GM18867 (cell line): ENCODE measurements around the gene HTR3E.
"Not testable (repeated sequence)": the region's sequence is repeated elsewhere in the genome, so short reads cannot be mapped to it uniquely, and the experiment has no call there.

Experiments
- ATAC-seq: cut with Tn5 transposase; IDR thresholded peaks from one replicate; pipeline ENCODE4 v1.9.1; 2021; ENCODE audit warnings: mild to moderate bottlenecking, moderate library complexity; ENCODE audit not compliant: unreplicated experiment

Gene HTR3E

GRCh38 chr3:184096811-184097383 lies at the start of gene HTR3E:
Gene HTR3E (plus strand): TSS chr3:184097064. CDS start chr3:184097530, 466 bp downstream.
- no peak for ATAC-seq

DNA sequence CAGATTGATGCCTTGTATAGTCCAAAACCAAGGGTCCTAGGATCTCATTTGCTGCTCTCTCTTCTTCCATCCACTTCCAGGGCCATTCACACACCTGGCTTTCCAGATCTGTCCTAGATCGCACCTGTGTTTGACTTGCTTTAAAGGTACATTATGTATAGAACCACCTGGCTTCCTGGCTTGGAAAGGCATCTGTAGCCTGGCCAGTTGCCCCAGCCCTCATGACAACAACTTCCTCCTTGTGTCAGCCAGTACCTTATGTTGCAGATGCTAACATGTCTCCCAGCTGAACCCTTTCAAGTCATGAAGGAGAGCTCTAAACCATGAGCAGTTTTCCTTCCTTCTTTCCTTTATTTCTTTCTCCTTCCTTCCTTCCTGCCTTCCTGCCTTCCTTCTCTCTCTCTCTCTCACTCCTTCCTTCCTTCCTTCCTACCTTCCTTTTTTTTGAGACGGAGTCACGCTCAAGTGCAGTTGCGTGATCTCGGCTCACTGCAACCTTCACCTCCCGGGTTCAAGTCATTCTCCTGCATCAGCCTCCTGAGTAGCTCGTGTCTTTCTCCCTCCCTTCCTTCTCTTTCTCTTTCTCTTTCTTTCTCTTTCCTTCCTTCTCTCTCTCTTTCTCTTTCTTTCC lies 46.5 kb upstream of the HTR3E start:
- no peak for ATAC-seq

DNA sequence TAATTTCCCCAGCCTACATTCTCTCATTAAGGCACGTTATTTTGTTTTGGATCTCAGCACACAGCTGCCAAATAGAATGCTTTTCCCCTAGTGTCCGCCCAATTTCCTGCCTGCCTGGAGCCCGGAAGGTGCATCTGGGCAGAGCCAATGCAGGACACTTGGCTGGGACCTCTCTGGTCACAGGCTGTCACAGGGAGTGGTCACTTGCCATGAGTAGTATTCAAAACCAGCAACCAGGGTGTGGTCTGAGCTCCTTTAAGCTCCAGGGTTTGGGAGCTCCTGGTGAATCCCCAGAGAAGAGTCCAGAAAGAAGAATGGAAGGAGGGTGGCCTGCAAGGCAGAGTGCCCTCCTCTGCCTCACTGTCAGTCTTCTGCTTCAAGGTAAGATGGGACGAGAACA lies 44.1 kb upstream of the HTR3E start, which contains the start of gene HTR3C:
HTR3C (plus strand) TSS at position 281 of the 400 bp plus-strand sequence; CDS start at position 315, 34 bp downstream.
- no peak for ATAC-seq

- ATAC-seq, result no peak
Observed at GRCh38 chr3:184058029-184058428, 38.8 kb upstream of the HTR3E start.

DNA sequence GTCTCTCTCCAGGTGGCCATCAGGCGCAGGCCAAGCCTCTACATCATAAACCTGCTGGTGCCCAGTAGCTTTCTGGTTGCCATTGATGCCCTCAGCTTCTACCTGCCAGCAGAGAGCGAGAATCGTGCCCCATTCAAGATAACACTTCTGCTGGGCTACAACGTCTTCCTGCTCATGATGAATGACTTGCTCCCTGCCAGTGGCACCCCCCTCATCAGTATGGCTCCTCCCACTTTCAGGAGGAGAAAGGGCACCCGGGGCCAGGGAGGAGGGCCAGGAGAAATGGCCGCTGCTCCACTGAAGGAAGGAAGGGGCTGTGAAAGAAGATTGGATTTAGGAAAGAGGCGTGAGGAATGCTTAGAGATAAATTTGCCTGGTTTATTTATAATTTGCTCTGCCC lies 37.4 kb upstream of the HTR3E start:
- ATAC-seq, result no peak

- no peak for ATAC-seq
Observed at GRCh38 chr3:184062637-184063036, 34.2 kb upstream of the HTR3E start.

GRCh38 chr3:184066211-184066610 lies 30.7 kb upstream of the HTR3E start:
- ATAC-seq, result no peak

DNA sequence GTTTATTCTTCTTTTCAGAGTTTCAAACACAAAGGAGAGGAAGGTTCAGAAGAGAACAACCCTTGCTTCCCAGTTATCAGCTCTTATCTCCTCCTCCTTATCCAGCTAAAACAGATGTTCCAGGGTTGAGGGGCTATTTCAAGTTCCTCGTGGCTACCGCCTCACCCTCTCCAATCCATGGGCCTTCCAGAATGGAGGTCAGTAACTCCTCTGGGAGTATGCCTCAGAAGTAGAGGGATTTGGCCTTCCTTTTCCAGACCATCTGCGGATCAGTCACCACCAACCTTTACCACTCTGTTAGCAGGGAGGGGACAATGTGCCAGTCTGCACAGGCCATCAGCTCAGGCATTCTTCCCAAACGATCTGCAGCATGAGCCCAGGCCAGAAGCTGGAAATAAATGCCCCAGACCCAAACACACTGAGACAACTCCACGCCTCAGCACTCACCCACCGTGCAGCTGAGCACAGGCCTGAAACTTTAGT lies 29.2 kb upstream of the HTR3E start:
- no peak for ATAC-seq

DNA sequence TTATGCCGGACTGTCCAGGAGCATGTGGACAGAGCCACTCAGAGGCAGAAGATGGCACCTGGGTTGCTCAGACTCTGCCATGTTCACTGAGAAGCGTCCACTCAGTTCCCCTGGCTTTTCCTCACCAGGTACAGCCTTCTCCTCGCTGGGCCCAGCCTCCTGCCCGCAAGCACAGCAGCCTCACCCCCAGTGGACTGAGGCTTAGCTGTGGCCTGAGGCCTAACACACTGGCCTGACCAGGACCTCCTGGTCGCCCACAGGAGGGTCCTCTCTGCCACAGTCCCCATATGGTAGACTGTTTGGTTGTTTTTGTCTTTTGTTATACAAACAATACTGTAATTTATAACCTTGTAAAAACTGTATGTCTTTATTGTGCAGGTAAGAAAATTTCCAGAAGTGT lies 28.5 kb upstream of the HTR3E start:
- ATAC-seq, result no peak

- not testable (repeated sequence) for ATAC-seq
Observed at GRCh38 chr3:184071142-184071541, 25.7 kb upstream of the HTR3E start.

GRCh38 chr3:184073621-184074020 lies 23.2 kb upstream of the HTR3E start:
- no peak for ATAC-seq

DNA sequence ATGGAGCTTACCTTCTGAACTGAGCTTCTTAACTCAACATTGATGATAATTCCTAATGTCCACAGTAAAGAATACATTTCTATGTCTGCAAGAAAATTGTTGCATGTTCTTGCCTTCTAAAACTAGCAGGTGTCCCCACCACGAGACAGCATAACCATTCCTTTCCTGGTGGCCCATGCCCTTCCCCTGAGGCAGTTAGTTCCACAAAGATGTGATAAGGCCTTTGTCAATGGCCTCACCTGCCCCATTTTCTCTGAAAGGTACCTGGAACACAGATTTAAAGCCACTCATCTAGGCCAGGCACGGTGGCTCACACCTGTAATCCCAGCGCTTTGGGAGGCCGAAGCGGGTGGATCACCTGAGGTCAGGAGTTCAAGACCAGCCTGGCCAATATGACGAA lies 21.0 kb upstream of the HTR3E start:
- no peak for ATAC-seq

GRCh38 chr3:184077881-184078280 lies 19.0 kb upstream of the HTR3E start:
- no peak for ATAC-seq

- no peak for ATAC-seq
Observed at GRCh38 chr3:184078851-184079250, 18.0 kb upstream of the HTR3E start.

DNA sequence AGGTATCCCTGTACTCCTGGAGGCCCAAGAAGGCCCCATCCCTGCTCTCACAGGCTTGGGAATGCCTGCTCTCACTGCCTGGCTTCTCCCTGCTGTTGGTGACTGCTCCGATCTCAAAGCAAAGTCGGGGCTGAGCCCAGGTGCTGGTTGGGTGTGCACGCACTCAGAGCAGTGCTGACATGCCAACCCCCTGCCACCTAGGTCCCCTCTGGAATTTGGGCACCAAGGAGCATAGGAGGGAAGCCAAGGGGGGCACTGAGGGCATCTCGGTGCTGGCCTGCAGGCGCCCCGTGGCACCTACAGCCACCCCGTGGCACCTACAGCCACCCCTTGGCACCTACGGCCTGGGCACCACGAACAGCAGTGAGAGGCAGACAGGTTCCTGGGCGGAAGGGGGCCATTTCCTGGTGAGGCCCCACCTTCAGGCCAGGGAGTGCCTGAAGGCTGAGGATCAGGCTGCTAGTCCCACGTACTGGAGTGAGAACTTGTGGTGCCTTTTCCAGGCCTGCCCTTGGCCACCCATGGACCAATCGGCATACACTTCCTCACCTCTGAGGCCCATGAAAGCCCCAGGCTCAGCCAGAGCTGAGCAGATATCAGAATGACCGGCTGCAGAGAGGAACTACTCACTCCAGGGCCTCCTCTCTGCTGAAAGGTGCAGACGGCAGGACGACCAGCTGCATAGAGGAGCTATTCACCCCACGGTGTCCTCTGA lies 15.6 kb upstream of the HTR3E start:
- ATAC-seq, result no peak

- ATAC-seq, result no peak
Observed at GRCh38 chr3:184082034-184082433, 14.8 kb upstream of the HTR3E start.

DNA sequence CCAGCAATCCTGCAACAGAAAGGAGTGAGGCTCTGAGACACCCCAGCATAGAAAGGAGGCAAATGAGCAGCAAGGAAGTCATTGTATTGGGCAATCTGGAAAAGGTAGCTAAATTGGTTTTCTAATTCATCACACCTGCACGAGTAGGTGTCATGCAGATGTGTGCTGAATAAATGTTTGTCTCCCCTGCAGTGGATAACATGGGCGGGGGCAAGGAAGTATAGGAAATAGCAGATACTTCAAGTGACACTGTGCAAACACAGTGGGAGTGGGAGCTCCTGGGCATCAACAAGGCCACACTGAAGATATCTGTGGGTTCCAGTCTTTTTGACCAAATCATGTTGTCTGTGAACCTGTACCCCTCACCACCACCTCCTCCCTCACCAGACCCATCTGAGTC lies 14.4 kb upstream of the HTR3E start:
- ATAC-seq, result no peak

GRCh38 chr3:184085389-184085852 lies 11.4 kb upstream of the HTR3E start:
- ATAC-seq, result no peak

GRCh38 chr3:184092199-184092598 lies 4.7 kb upstream of the HTR3E start:
- ATAC-seq, result no peak

GRCh38 chr3:184097556-184097955 lies 692 bp downstream of the HTR3E start:
- ATAC-seq, result no peak

DNA sequence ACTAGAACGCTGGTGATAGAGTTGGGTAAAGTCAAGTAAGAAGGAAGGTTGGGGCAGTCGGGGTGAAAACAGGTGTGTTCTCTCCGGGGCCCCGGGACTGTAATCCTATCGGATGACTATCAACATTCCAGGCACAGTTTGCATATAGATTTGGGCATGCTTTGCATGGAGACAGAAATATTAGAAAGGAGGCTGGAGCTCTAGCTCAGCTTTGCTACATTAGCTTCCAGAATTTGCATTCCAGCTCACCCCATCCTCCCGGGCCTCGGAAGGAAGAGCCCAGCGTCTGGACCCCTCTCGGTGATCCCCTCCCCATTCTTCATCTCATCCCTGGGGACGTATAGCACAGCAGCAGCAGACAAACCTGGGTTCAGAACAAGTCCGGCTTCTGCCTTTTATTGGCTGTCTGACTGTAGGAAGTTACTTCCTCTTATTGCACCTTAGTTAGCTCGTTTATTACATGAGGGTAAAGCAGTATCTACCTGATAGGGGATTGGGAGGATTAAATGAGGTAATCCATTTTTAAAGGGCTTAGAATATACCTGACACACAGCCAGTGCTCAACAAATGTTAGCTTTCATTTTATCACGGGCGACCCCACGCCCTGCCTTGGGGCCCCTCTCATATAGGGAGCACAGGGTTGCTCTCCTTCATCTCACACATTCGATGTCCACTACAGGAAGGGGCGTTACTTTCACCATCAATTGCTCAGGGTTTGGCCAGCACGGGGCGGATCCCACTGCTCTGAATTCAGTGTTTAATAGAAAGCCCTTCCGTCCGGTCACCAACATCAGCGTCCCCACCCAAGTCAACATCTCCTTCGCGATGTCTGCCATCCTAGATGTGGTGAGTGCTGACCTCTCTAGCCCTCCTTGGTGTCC lies 3.2 kb downstream of the HTR3E start:
- ATAC-seq, result no peak
